Raji (cell line): Measurements from ENCODE around the gene FGD6.

Source experiments
- POLR2A ChIP-seq: IDR thresholded peaks from 2 replicates; pipeline ENCODE4 v1.6.1; 2011; ENCODE audit warnings: low read depth, low read length, control low read depth; ENCODE audit not compliant: insufficient read depth

The FGD6 gene

GRCh38 chr12:95217377-95218149 is at the start of gene FGD6, which contains the start of gene VEZT:
TSS of gene FGD6 (minus strand) at chr12:95217467. CDS start at chr12:95217240, 227 bp downstream.
TSS of gene VEZT (plus strand) at chr12:95217807. CDS start at chr12:95217851, 44 bp downstream.
- TF ChIP-seq POLR2A: peak; percentile 72

GRCh38 chr12:95266254-95266653 is 49.0 kb upstream of the FGD6 start:
- no peak for TF ChIP-seq POLR2A

GRCh38 chr12:95265765-95266164 is 48.5 kb upstream of the FGD6 start:
- TF ChIP-seq POLR2A: no peak

- TF ChIP-seq POLR2A: no peak
These were observed 45.5 kb upstream of the FGD6 start for GRCh38 chr12:95262808-95263207.

GRCh38 chr12:95261109-95261508 is 43.8 kb upstream of the FGD6 start:
- TF ChIP-seq POLR2A: no peak

- no peak for TF ChIP-seq POLR2A
These were observed 42.1 kb upstream of the FGD6 start for GRCh38 chr12:95259368-95259767.

- no peak for TF ChIP-seq POLR2A
These were observed 41.5 kb upstream of the FGD6 start for GRCh38 chr12:95258803-95259202.

- TF ChIP-seq POLR2A: no peak
These were observed 40.9 kb upstream of the FGD6 start for GRCh38 chr12:95258151-95258550.

- no peak for TF ChIP-seq POLR2A
These were observed 40.3 kb upstream of the FGD6 start for GRCh38 chr12:95257541-95257940.

GRCh38 chr12:95253386-95253785 is 36.1 kb upstream of the FGD6 start:
- no peak for TF ChIP-seq POLR2A

- no peak for TF ChIP-seq POLR2A
These were observed 31.5 kb upstream of the FGD6 start for GRCh38 chr12:95248604-95249360.

GRCh38 chr12:95248095-95248494 is 30.8 kb upstream of the FGD6 start:
- no peak for TF ChIP-seq POLR2A

- TF ChIP-seq POLR2A: no peak
These were observed 27.1 kb upstream of the FGD6 start for GRCh38 chr12:95244350-95244749.

- TF ChIP-seq POLR2A: no peak
These were observed 26.4 kb upstream of the FGD6 start for GRCh38 chr12:95243497-95244183.

- no peak for TF ChIP-seq POLR2A
These were observed 24.7 kb upstream of the FGD6 start for GRCh38 chr12:95241761-95242506.
